Stimulated activated CD4-positive, alpha-beta T cell treated with anti-CD3 and anti-CD28 coated beads, Interleukin-4, amount 100 ng/mL, for 48 hours (primary cell): ENCODE data around the gene ANTXR2.

Experiments
- DNase-seq, 2 donors: peaks; one replicate each; pipeline ENCODE4 v3.0.0-alpha.2; 2020; ENCODE audit warnings: low read depth in 2 of 2

The ANTXR2 gene

GRCh38 chr4:80069837-80070731 lies 2.9 kb downstream of the ANTXR2 start:
- DNase-seq, result no peak

GRCh38 chr4:80069108-80069836 lies 3.8 kb downstream of the ANTXR2 start:
- DNase-seq, result no peak

- no peak for DNase-seq
Observed at GRCh38 chr4:80065601-80066000, 7.4 kb downstream of the ANTXR2 start.

- peak in 1 of 2 donors; percentile 32 for DNase-seq
Observed at GRCh38 chr4:80062527-80062926, 10.5 kb downstream of the ANTXR2 start.

- DNase-seq, result no peak
Observed at GRCh38 chr4:80060804-80061203, 12.2 kb downstream of the ANTXR2 start.

- DNase-seq, result no peak
Observed at GRCh38 chr4:80058740-80059139, 14.3 kb downstream of the ANTXR2 start.

GRCh38 chr4:80054375-80054774 lies 18.7 kb downstream of the ANTXR2 start:
- no peak for DNase-seq

- DNase-seq, result no peak
Observed at GRCh38 chr4:80053140-80053910, 19.7 kb downstream of the ANTXR2 start.

GRCh38 chr4:80049813-80050534 lies 23.1 kb downstream of the ANTXR2 start:
- DNase-seq, result no peak

GRCh38 chr4:80049402-80049801 lies 23.6 kb downstream of the ANTXR2 start:
- DNase-seq, result no peak

GRCh38 chr4:80045786-80046185 lies 27.2 kb downstream of the ANTXR2 start:
- no peak for DNase-seq

GRCh38 chr4:80043541-80043940 lies 29.5 kb downstream of the ANTXR2 start:
- DNase-seq, result no peak

GRCh38 chr4:80042821-80043220 lies 30.2 kb downstream of the ANTXR2 start:
- no peak for DNase-seq

GRCh38 chr4:80037864-80038263 lies 35.2 kb downstream of the ANTXR2 start:
- no peak for DNase-seq

- no peak for DNase-seq
Observed at GRCh38 chr4:80036949-80037685, 35.9 kb downstream of the ANTXR2 start.

GRCh38 chr4:80036306-80036705 lies 36.7 kb downstream of the ANTXR2 start:
- no peak for DNase-seq

- no peak for DNase-seq
Observed at GRCh38 chr4:80035336-80035735, 37.7 kb downstream of the ANTXR2 start.

GRCh38 chr4:80033581-80033980 lies 39.4 kb downstream of the ANTXR2 start:
- DNase-seq, result no peak

GRCh38 chr4:80029364-80029763 lies 43.7 kb downstream of the ANTXR2 start:
- no peak for DNase-seq

- DNase-seq, result no peak
Observed at GRCh38 chr4:80027611-80028010, 45.4 kb downstream of the ANTXR2 start.

- DNase-seq, result no peak
Observed at GRCh38 chr4:80026100-80026499, 46.9 kb downstream of the ANTXR2 start.
